PC-9 (cell line): ENCODE results near the gene PCNT. TPM values are rescaled to one million over a fixed set of nuclear protein-coding genes. Genes with fewer than 3 reads are reported as not detected.

ENCODE experiments used
- BruUV-seq: library from RNA; stranded (reverse); fragments of 400-500 nt; replicated peaks from 2 replicates; lab custom pipeline; 2021; lab: Mats Ljungman, UMichigan
- CTCF ChIA-PET: fragments of 300-600 bp; sonication (Branson Sonifier 250); formaldehyde crosslinking; loops from one replicate; lab custom pipeline; 2022; ENCODE audit warnings: antibody characterized with exemption; lab: Charles Lee
- POLR2A ChIA-PET: fragments of 300-600 bp; sonication (Branson Sonifier 250); formaldehyde crosslinking; loops from one replicate; lab custom pipeline; 2022; ENCODE audit warnings: antibody characterized with exemption; ENCODE audit not compliant: unreplicated experiment; lab: Charles Lee
- DNase-seq, 2 experiments: peaks; one replicate each; pipeline versions ENCODE4 v3.0.0 to v3.0.0-alpha.2; 2015 to 2022; ENCODE audit warnings: mixed read lengths in 1 of 2
- H2AFZ ChIP-seq: fragments of 200-600 bp; sonication (generic); 2 replicates; pipeline ENCODE4 v1.8.1; 2017; ENCODE audit warnings: antibody characterized with exemption
- H3F3A ChIP-seq: fragments of 200-600 bp; sonication (generic); 2 replicates; pipeline ENCODE4 v1.8.1; 2017; ENCODE audit warnings: antibody characterized with exemption, mild to moderate bottlenecking, low read depth; ENCODE audit not compliant: insufficient read depth
- H3K27ac ChIP-seq: fragments of 200-600 bp; sonication (generic); 2 replicates; pipeline ENCODE4 v1.6.1; 2016; ENCODE audit warnings: mixed run types
- H3K27me3 ChIP-seq: fragments of 200-600 bp; sonication (generic); 2 replicates; pipeline ENCODE4 v1.6.1; 2016; ENCODE audit warnings: low read depth, mixed run types; ENCODE audit not compliant: insufficient read depth
- H3K36me3 ChIP-seq: fragments of 200-600 bp; sonication (generic); 2 replicates; pipeline ENCODE4 v1.6.1; 2016; ENCODE audit warnings: low read depth, mixed run types
- H3K4me1 ChIP-seq: fragments of 200-600 bp; sonication (generic); replicated peaks from 2 replicates; pipeline ENCODE4 v1.6.1; 2016; ENCODE audit warnings: mixed run types; ENCODE audit not compliant: insufficient read depth
- H3K4me2 ChIP-seq: fragments of 200-600 bp; sonication (generic); 2 replicates; pipeline ENCODE4 v1.6.1; 2017; ENCODE audit warnings: mixed run types
- H3K4me3 ChIP-seq: fragments of 200-600 bp; sonication (generic); 2 replicates; pipeline ENCODE4 v1.6.1; 2016; ENCODE audit warnings: mixed run types
- H3K79me2 ChIP-seq: fragments of 200-600 bp; sonication (generic); 2 replicates; pipeline ENCODE4 v1.6.1; 2017; ENCODE audit warnings: low read depth, mixed run types
- H3K9me2 ChIP-seq: fragments of 200-600 bp; sonication (generic); 2 replicates; pipeline ENCODE4 v1.8.1; 2017; ENCODE audit warnings: mild to moderate bottlenecking; ENCODE audit not compliant: insufficient read depth
- H3K9me3 ChIP-seq: fragments of 200-600 bp; sonication (generic); 2 replicates; pipeline ENCODE4 v1.8.1; 2016; ENCODE audit warnings: low read depth; ENCODE audit not compliant: insufficient read depth
- H4K20me1 ChIP-seq: fragments of 200-600 bp; sonication (generic); 2 replicates; pipeline ENCODE4 v1.8.1; 2017; ENCODE audit not compliant: insufficient read depth
- CTCF ChIP-seq: fragments of 200-600 bp; sonication (generic); conservative IDR thresholded peaks from 2 replicates; pipeline ENCODE4 v1.6.1; 2017; ENCODE audit warnings: mixed run types, antibody characterized with exemption, mild to moderate bottlenecking, moderate library complexity
- EZH2 ChIP-seq: fragments of 200-600 bp; sonication (generic); IDR thresholded peaks from 2 replicates; pipeline ENCODE4 v1.8.0; 2017; ENCODE audit warnings: antibody characterized with exemption, low read depth
- intact Hi-C: fragments of 100-400 bp; cut with micrococcal nuclease; formaldehyde crosslinking; loops from one replicate; pipeline ENCODE4 v1.10.0; 2022; ENCODE audit not compliant: unreplicated experiment
- total RNA-seq: library from RNA; stranded (reverse); gene quantifications from 2 replicates; pipeline ENCODE4 v1.2.3, GENCODE V29; 2021

Gene PCNT
- total RNA-seq, 1 experiment from 2014 or later: 33.4 TPM

GRCh38 chr21:46312949-46313348 lies 11.0 kb upstream of the PCNT start:
- ChIA-PET POLR2A (no interaction called here), CTCF (no interaction called here)
- intact Hi-C loops: no loop called here
- BruUV-seq: no TSS peak
- H2AFZ ChIP-seq: no peak overlapping the region
- no peaks in the 10 kb centered on the region for H3K27me3 ChIP-seq
- H3K79me2 ChIP-seq: no peaks in the 10 kb centered on the region
- no peak for TF ChIP-seq CTCF
- TF ChIP-seq EZH2: no peak
- H3F3A ChIP-seq: no peaks in the 10 kb centered on the region
- no peaks in the 10 kb centered on the region for H4K20me1 ChIP-seq
- no peak overlapping the region for H3K4me3 ChIP-seq
- DNase-seq: no peak
- H3K4me2 ChIP-seq: no peak overlapping the region
- H3K27ac ChIP-seq: no peak overlapping the region
- H3K36me3 ChIP-seq: no peaks in the 10 kb centered on the region
- no peaks in the 10 kb centered on the region for H3K4me1 ChIP-seq
- H3K9me3 ChIP-seq: no peaks in the 10 kb centered on the region
- H3K9me2 ChIP-seq: no peaks in the 10 kb centered on the region

- ChIA-PET POLR2A (no interaction called here), CTCF (no interaction called here)
- H4K20me1 ChIP-seq: no peaks in the 10 kb centered on the region
- intact Hi-C loops: no loop called here
- no peaks in the 10 kb centered on the region for H3K36me3 ChIP-seq
- no peaks in the 10 kb centered on the region for H3K9me3 ChIP-seq
- no peak for DNase-seq
- H3F3A ChIP-seq: no peaks in the 10 kb centered on the region
- no peak for TF ChIP-seq CTCF
- TF ChIP-seq EZH2: no peak
- no peaks in the 10 kb centered on the region for H3K4me1 ChIP-seq
- H3K27me3 ChIP-seq: no peaks in the 10 kb centered on the region
- H3K27ac ChIP-seq: no peak overlapping the region
- no TSS peak for BruUV-seq
- no peaks in the 10 kb centered on the region for H3K9me2 ChIP-seq
- no peak overlapping the region for H3K4me2 ChIP-seq
- no peak overlapping the region for H3K4me3 ChIP-seq
- no peak overlapping the region for H2AFZ ChIP-seq
- no peaks in the 10 kb centered on the region for H3K79me2 ChIP-seq
These were observed 9.4 kb upstream of the PCNT start for GRCh38 chr21:46314441-46315020.

GRCh38 chr21:46316708-46317324 lies 7.1 kb upstream of the PCNT start:
- Histone ChIP-seq H3K79me2 (peaks cover 14% of the 10 kb centered on the region), H3K4me2 (no peak overlapping the region), H3K4me1 (peaks cover 6% of the 10 kb centered on the region; the same call in 1 of the 2 replicates), H4K20me1 (no peaks in the 10 kb centered on the region), H3K4me3 (no peak overlapping the region), H3K27me3 (no peaks in the 10 kb centered on the region), H3K27ac (no peak overlapping the region), H2AFZ (no peak overlapping the region), H3F3A (no peaks in the 10 kb centered on the region), H3K9me3 (no peaks in the 10 kb centered on the region), H3K9me2 (no peaks in the 10 kb centered on the region), H3K36me3 (no peaks in the 10 kb centered on the region)
- DNase-seq: no peak
- intact Hi-C loops: no loop called here
- BruUV-seq: no TSS peak
- CTCF ChIA-PET: no interaction called here
- POLR2A ChIA-PET: no interaction called here
- no peak for TF ChIP-seq EZH2
- TF ChIP-seq CTCF: no peak
